H1 (cell line): ENCODE data around the gene CELF2. TPM values are rescaled to one million over a fixed set of nuclear protein-coding genes. Genes with fewer than 3 reads are reported as not detected.

ENCODE experiments used
- BCL11A ChIP-seq, 2 experiments: IDR thresholded peaks; one replicate each; pipeline ENCODE4 v1.6.1; 2011; ENCODE audit warnings: low read depth in 2 of 2, low read length in 2 of 2, mild to moderate bottlenecking in 2 of 2
- PHF8 ChIP-seq: fragments of 200-600 bp; sonication (generic); conservative IDR thresholded peaks from 2 replicates; pipeline ENCODE4 v1.7.1; 2012; ENCODE audit warnings: low read depth, mild to moderate bottlenecking, inconsistent platforms, low read length, moderate library complexity
- YY1 ChIP-seq: IDR thresholded peaks from 2 replicates; pipeline ENCODE4 v1.6.1; 2011; ENCODE audit warnings: low read depth, mild to moderate bottlenecking, low read length
- polyA plus RNA-seq, 7 experiments: library from polyadenylated mRNA; depleted of rRNA in 3 of 7; stranded (reverse) in 5 of 7; unstranded in 2 of 7; fragments of >200 nt in 5 of 7; fragments of 200-250 nt in 2 of 7; gene quantifications; 1 replicate in 5 of 7; 2 replicates in 1 of 7; 4 replicates in 1 of 7; pipeline versions ENCODE4 v1.2.1 to v1.2.3, GENCODE V29; 2011 to 2013; ENCODE audit warnings: missing spikeins in 2 of 7, mixed read lengths in 2 of 7
- total RNA-seq: library from RNA; stranded (reverse); fragmentation: NEBNext Ultra II Directional; extraction: Animal tissue kit (Norgen Biotek cat#: 25700); gene quantifications from 2 replicates; pipeline ENCODE4 v1.2.1, GENCODE V29; 2021

The CELF2 gene
- total and polyA plus RNA-seq, 2 of the 8 experiments (the other 6 are each of a cell fraction or from before 2014, with no cell fraction given) = 18.3 to 22.7 TPM

DNA sequence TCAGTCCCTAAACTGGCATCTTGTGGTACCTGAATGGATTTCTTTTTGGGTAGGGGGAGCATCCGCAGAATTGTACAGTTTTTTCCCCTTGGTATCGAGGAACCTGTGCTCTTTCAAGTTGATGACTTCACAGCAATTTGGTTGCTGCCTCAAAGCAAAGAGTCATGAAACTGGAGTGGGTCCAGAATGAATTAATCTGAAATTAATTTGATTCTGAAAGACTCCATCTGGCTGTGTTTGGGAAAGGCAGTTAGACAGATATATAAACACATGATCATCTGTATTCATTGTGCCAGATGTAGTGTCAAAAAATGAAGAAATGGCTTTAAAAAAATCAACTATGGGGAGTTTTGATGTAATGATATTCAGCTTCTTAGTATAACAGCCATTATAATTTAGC lies 136.1 kb downstream of the CELF2 start (continued):
- TF ChIP-seq PHF8 (no peak), BCL11A (IDR thresholded peaks at IDR 0.05; ENCODE audit: low read depth in 2 of 2, low read length in 2 of 2) (no peak), YY1 (no peak)
